CD4-positive, CD25-positive, alpha-beta regulatory T cell (primary cell): Measurements from ENCODE around the gene TPM1. TPM values are rescaled to one million over a fixed set of nuclear protein-coding genes. Genes with fewer than 3 reads are reported as not detected.
A peak's percentile ranks its signal among the peaks of the same experiment; 100 is the strongest.

Experiments
- ATAC-seq, 2 donors: fragments of 150-1000 bp; cut with Tn5 transposase; one replicate each; pipeline ENCODE4 v1.10.0; 2021; ENCODE audit warnings: low read depth in 2 of 2, moderate number of reproducible peaks in 2 of 2, moderate library complexity in 1 of 2
- DNase-seq, 3 donors: peaks; one replicate each; pipeline versions ENCODE4 v3.0.0 to v3.0.0-alpha.2; 2012 to 2022; ENCODE audit warnings: mixed read lengths in 1 of 3
- H3K27ac ChIP-seq: one replicate; pipeline ENCODE4 v1.7.0; 2013; ENCODE audit warnings: mild to moderate bottlenecking, low read length; ENCODE audit not compliant: insufficient read depth, poor library complexity, severe bottlenecking
- H3K27me3 ChIP-seq: one replicate; pipeline ENCODE4 v1.7.0; 2013; ENCODE audit warnings: low read length; ENCODE audit not compliant: control insufficient read depth, insufficient read depth
- H3K36me3 ChIP-seq: one replicate; pipeline ENCODE4 v1.7.0; 2013; ENCODE audit warnings: mild to moderate bottlenecking, low read length, moderate library complexity; ENCODE audit not compliant: control insufficient read depth, insufficient read depth
- H3K4me1 ChIP-seq: 2 replicates; pipeline ENCODE4 v1.7.0; 2013; ENCODE audit warnings: mild to moderate bottlenecking, low read length; ENCODE audit not compliant: insufficient read depth, control insufficient read depth, poor library complexity, severe bottlenecking
- H3K4me3 ChIP-seq: one replicate; pipeline ENCODE4 v1.7.0; 2013; ENCODE audit warnings: low read depth, mild to moderate bottlenecking, low read length, moderate library complexity
- H3K9me3 ChIP-seq, 2 experiments: 1 replicate in 1 of 2; 2 replicates in 1 of 2; pipeline ENCODE4 v1.7.0; 2013; ENCODE audit warnings: low read length in 2 of 2, mild to moderate bottlenecking in 1 of 2, moderate library complexity in 1 of 2; ENCODE audit not compliant: control insufficient read depth in 2 of 2
- H3K27ac Mint-ChIP-seq, 3 donors: one replicate each; pipeline ENCODE4 v1.8.0; 2020 to 2022; ENCODE audit warnings: mild to moderate bottlenecking in 3 of 3, mixed read lengths in 3 of 3, moderate library complexity in 2 of 3
- H3K27me3 Mint-ChIP-seq: one replicate; pipeline ENCODE4 v1.8.0; 2022; ENCODE audit warnings: mild to moderate bottlenecking, mixed read lengths
- H3K36me3 Mint-ChIP-seq: one replicate; pipeline ENCODE4 v1.8.0; 2020; ENCODE audit warnings: mixed read lengths
- H3K4me1 Mint-ChIP-seq, 4 donors: one replicate each; pipeline ENCODE4 v1.8.0; 2020 to 2022; ENCODE audit warnings: mixed read lengths in 4 of 4, mild to moderate bottlenecking in 1 of 4
- H3K4me3 Mint-ChIP-seq, 4 donors: one replicate each; pipeline ENCODE4 v1.8.0; 2020 to 2022; ENCODE audit warnings: mild to moderate bottlenecking in 4 of 4, mixed read lengths in 4 of 4, moderate library complexity in 3 of 4
- H3K9me3 Mint-ChIP-seq, 7 donors: one replicate each; pipeline ENCODE4 v1.8.0; 2020 to 2022; ENCODE audit warnings: mixed read lengths in 7 of 7, mild to moderate bottlenecking in 3 of 7, moderate library complexity in 2 of 7
- polyA plus RNA-seq, 4 donors: library from polyadenylated mRNA; unstranded; fragments of 300-500 nt; fragmentation: Illumina TruSeq; gene quantifications; one replicate each; pipeline ENCODE4 v1.2.3, GENCODE V29; 2021
- total RNA-seq: library from RNA; stranded (reverse); gene quantifications from one replicate; pipeline ENCODE4 v1.2.3, GENCODE V29; 2022

TPM1 gene
- total and polyA plus RNA-seq, 5 donors from 2014 or later: 7.2 to 12.1 (median 11.0) TPM

- Mint-ChIP-seq H3K9me3 (peaks cover 0 to 2% (median 0%) of the 10 kb centered on the region in 7 donors), H3K36me3 (no peaks in the 10 kb centered on the region), H3K4me3 (peak overlapping the region in 2 of 4 donors; percentile 40 to 52), H3K27ac (no peak overlapping the region), H3K27me3 (peaks cover 87% of the 10 kb centered on the region), H3K4me1 (peaks cover 4 to 24% (median 10%) of the 10 kb centered on the region in 4 donors)
- no peaks in the 10 kb centered on the region for H3K9me3 ChIP-seq
- ATAC-seq: no peak
- H3K27me3 ChIP-seq: peaks cover 55% of the 10 kb centered on the region
- H3K27ac ChIP-seq: no peak overlapping the region
- no peak for DNase-seq
- no peaks in the 10 kb centered on the region for H3K36me3 ChIP-seq
- peaks cover 35% of the 10 kb centered on the region for H3K4me1 ChIP-seq
- no peak overlapping the region for H3K4me3 ChIP-seq
These were observed 1.6 kb downstream of the TPM1 start for GRCh38 chr15:63044077-63044644.

DNA sequence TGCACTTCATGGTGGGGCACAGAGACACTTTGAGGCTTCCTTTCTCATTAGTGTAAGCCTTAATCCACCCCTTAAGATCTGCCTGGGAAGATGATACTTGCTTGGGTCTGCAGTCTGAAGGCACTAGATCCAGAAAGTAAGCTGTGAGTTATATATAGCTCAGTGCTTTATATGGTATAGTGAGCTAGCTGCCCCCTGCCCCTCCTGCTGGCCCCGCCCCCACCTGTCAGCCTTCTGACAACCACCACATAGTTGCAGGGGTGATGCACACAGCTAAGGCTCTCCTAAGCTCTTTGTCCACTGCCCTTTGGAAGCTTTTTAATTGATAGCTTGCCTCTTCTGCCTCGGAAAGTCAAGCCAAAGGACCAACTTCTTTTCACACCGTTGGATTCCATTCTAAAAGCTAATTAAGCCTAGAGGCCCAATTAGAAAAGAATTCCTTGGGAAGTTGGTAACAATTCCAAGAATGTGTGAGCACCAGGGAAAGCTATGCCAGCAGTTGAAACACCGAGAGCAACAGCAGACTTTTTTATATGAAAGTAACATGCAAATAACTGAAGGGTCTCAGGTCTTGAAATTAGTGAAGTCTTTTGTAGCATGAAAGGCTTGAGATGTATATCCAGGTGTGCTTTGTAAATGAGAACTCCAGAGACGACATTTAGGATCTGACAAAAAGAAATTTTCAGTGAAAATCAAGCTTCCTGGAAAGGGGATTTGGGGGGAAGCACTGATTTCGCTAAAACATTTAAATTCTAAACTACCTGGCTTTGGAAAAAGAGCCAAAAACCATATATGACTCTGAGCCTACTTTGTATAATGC, 2.3 kb downstream of the TPM1 start:
- ATAC-seq: no peak
- H3K36me3 ChIP-seq: no peaks in the 10 kb centered on the region
- H3K4me3 ChIP-seq: no peak overlapping the region
- peaks cover 48% of the 10 kb centered on the region for H3K27me3 ChIP-seq
- no peak overlapping the region for H3K27ac ChIP-seq
- no peaks in the 10 kb centered on the region for H3K9me3 ChIP-seq
- peaks cover 8 to 31% (median 16%) of the 10 kb centered on the region in 4 donors for H3K4me1 Mint-ChIP-seq
- no peak overlapping the region for H3K27ac Mint-ChIP-seq
- H3K9me3 Mint-ChIP-seq: peaks cover 0 to 2% (median 0%) of the 10 kb centered on the region in 7 donors
- H3K4me3 Mint-ChIP-seq: peak overlapping the region in 3 of 4 donors; percentile 19 to 87 (median 70)
- peaks cover 40% of the 10 kb centered on the region for H3K4me1 ChIP-seq
- H3K27me3 Mint-ChIP-seq: peaks cover 84% of the 10 kb centered on the region
- H3K36me3 Mint-ChIP-seq: no peaks in the 10 kb centered on the region
- no peak for DNase-seq

GRCh38 chr15:63045465-63045840, 2.9 kb downstream of the TPM1 start:
- peaks cover 43% of the 10 kb centered on the region for H3K27me3 ChIP-seq

GRCh38 chr15:63045879-63046278, 3.3 kb downstream of the TPM1 start:
- Histone ChIP-seq H3K36me3 (no peaks in the 10 kb centered on the region), H3K27me3 (peaks cover 40% of the 10 kb centered on the region), H3K4me3 (no peak overlapping the region), H3K27ac (no peak overlapping the region), H3K9me3 (no peaks in the 10 kb centered on the region), H3K4me1 (peaks cover 40% of the 10 kb centered on the region)
- H3K36me3 Mint-ChIP-seq: no peaks in the 10 kb centered on the region
- H3K9me3 Mint-ChIP-seq: peaks cover 0 to 2% (median 0%) of the 10 kb centered on the region in 7 donors
- peak overlapping the region in 2 of 4 donors; percentile 35 to 87 for H3K4me3 Mint-ChIP-seq
- ATAC-seq (no peak), DNase-seq (no peak)
- H3K4me1 Mint-ChIP-seq: peaks cover 8 to 39% (median 19%) of the 10 kb centered on the region in 4 donors
- H3K27me3 Mint-ChIP-seq: peaks cover 74% of the 10 kb centered on the region
- H3K27ac Mint-ChIP-seq: no peak overlapping the region

More at GRCh38 chr15:63045465-63045840, 2.9 kb downstream of the TPM1 start:
- Mint-ChIP-seq H3K9me3 (peaks cover 0 to 2% (median 0%) of the 10 kb centered on the region in 7 donors), H3K27ac (no peak overlapping the region), H3K4me1 (peaks cover 8 to 37% (median 18%) of the 10 kb centered on the region in 4 donors), H3K27me3 (peaks cover 78% of the 10 kb centered on the region), H3K4me3 (peak overlapping the region in 2 of 4 donors; percentile 70 to 87), H3K36me3 (no peaks in the 10 kb centered on the region)
- H3K36me3 ChIP-seq: no peaks in the 10 kb centered on the region
- H3K4me3 ChIP-seq: no peak overlapping the region
- no peaks in the 10 kb centered on the region for H3K9me3 ChIP-seq
- no peak overlapping the region for H3K27ac ChIP-seq
- ATAC-seq (no peak), DNase-seq (no peak)
- H3K4me1 ChIP-seq: peaks cover 40% of the 10 kb centered on the region

DNA sequence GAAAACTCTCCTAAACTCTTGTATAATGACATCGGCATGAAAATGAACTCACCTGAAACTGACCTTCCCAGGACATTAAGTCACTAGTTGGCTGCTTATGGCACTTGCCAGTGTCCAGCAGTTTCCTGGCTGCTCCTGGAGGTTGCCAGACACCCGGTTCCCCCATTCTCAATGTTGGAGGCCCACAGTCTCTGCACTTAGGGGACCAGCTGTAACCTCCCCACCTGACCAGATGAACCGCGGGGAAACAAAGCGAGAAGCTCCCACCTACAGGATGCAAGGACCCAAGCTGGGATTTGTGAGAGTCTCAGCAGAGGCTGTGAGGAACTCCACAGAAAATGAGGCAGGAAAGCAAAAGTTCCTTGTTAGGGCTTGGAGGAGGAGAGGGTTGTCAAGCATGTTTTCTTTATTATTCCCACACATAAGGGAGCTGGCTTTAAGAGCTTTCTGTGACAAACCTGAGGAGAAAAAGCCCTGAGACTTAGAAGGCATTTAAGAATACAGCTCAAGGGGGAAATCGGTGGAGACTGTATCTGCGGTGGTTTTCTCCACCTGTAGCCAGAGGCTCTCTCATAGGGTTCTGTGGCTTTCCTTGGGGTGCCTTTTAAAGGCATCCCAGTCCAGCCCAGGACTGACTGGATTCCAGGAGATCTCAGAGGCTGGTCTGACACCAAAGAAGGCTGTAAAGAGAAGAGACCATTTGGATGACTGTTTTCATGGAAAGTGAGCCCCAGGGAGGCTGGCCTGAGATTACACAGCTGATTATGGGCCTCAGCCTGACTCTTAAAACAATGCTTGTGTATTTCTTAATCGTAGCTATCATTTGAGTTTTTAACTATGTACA, 4.6 kb downstream of the TPM1 start:
- Mint-ChIP-seq H3K9me3 (peaks cover 0 to 2% (median 0%) of the 10 kb centered on the region in 7 donors), H3K27me3 (peaks cover 61% of the 10 kb centered on the region), H3K36me3 (no peaks in the 10 kb centered on the region), H3K4me1 (peaks cover 8 to 39% (median 19%) of the 10 kb centered on the region in 4 donors), H3K27ac (peak overlapping the region in 2 of 3 donors; percentile 52 to 57), H3K4me3 (peak overlapping the region; percentile 87 to 95 (median 92))
- H3K4me3 ChIP-seq: peak overlapping the region; percentile 58
- no peak overlapping the region for H3K27ac ChIP-seq
- H3K36me3 ChIP-seq: no peaks in the 10 kb centered on the region
- H3K4me1 ChIP-seq: peaks cover 38% of the 10 kb centered on the region
- peaks cover 31% of the 10 kb centered on the region for H3K27me3 ChIP-seq
- no peaks in the 10 kb centered on the region for H3K9me3 ChIP-seq
- DNase-seq: no peak
- ATAC-seq: no peak

GRCh38 chr15:63047792-63048114, 5.2 kb downstream of the TPM1 start:
- Histone ChIP-seq H3K4me3 (peak overlapping the region; percentile 58), H3K4me1 (peaks cover 32% of the 10 kb centered on the region), H3K27me3 (peaks cover 31% of the 10 kb centered on the region), H3K9me3 (no peaks in the 10 kb centered on the region), H3K27ac (peak overlapping the region; percentile 56), H3K36me3 (no peaks in the 10 kb centered on the region)
- H3K27me3 Mint-ChIP-seq: peaks cover 57% of the 10 kb centered on the region
- DNase-seq (no peak), ATAC-seq (no peak)
- peak overlapping the region; percentile 87 to 95 (median 92) for H3K4me3 Mint-ChIP-seq
- peaks cover 0 to 2% (median 0%) of the 10 kb centered on the region in 7 donors for H3K9me3 Mint-ChIP-seq
- no peaks in the 10 kb centered on the region for H3K36me3 Mint-ChIP-seq
- peak overlapping the region in 2 of 3 donors; percentile 52 to 57 for H3K27ac Mint-ChIP-seq
- H3K4me1 Mint-ChIP-seq: peaks cover 8 to 37% (median 19%) of the 10 kb centered on the region in 4 donors

GRCh38 chr15:63048115-63048775, 5.7 kb downstream of the TPM1 start:
- peak overlapping the region; percentile 91 to 95 (median 94) for H3K4me3 Mint-ChIP-seq
- peaks cover 31% of the 10 kb centered on the region for H3K27me3 ChIP-seq
- peak overlapping the region in 1 of 3 donors; percentile 52 for H3K27ac Mint-ChIP-seq
- DNase-seq: peak; percentile 80 to 84 (median 82)
- H3K27ac ChIP-seq: peak overlapping the region; percentile 56
- peaks cover 52% of the 10 kb centered on the region for H3K27me3 Mint-ChIP-seq
- H3K36me3 ChIP-seq: no peaks in the 10 kb centered on the region
- H3K4me1 Mint-ChIP-seq: peaks cover 8 to 34% (median 18%) of the 10 kb centered on the region in 4 donors
- no peaks in the 10 kb centered on the region for H3K9me3 ChIP-seq
- H3K36me3 Mint-ChIP-seq: no peaks in the 10 kb centered on the region
- H3K4me1 ChIP-seq: peaks cover 27% of the 10 kb centered on the region
- peak overlapping the region; percentile 58 for H3K4me3 ChIP-seq
- H3K9me3 Mint-ChIP-seq: no peaks in the 10 kb centered on the region
- peak; percentile 86 to 87 for ATAC-seq
